ENCODE results near the gene SRL. TPM values are rescaled to one million over a fixed set of nuclear protein-coding genes. Genes with fewer than 3 reads are reported as not detected.

The SRL gene
- polyA plus RNA-seq, 1 of the 3 experiments (the other 2 are of a cell fraction), result not detected

GRCh38 chr16:4180511-4180910 lies 61.4 kb downstream of the SRL start:
- H3K4me1 ChIP-seq (ENCODE audit: control insufficient read depth in 1 of 2, insufficient read depth in 2 of 2, low read depth in 1 of 2, low read length in 1 of 2), result peaks cover 4 to 9% of the 10 kb centered on the region in 2 experiments; a peak in 3 of 4 replicates
- WGBS (ENCODE audit: low lambda C conversion rate), result 90% methylated on average over 5 of the region's 5 CpGs
- no peaks in the 10 kb centered on the region for H3K36me3 ChIP-seq (replicated peaks in 1 of 2; ENCODE audit: control insufficient read depth in 1 of 2, insufficient read depth in 2 of 2, low read length in 1 of 2)
- no peak overlapping the region for H2AFZ ChIP-seq (ENCODE audit: low read depth)
- H3K27ac ChIP-seq (ENCODE audit: low read depth in 2 of 2, low read length in 1 of 2), result no peak overlapping the region
- ChIA-PET POLR2A (no interaction called here), CTCF (interaction anchor here (0.6 to 1.0 kb wide), 2 partner anchors 73 to 121 kb away, joined by 3 to 4 read pairs; no protein-coding TSS in a partner anchor)
- H3K27me3 ChIP-seq (ENCODE audit: insufficient read depth), result no peaks in the 10 kb centered on the region
- no peak overlapping the region for H3K4me3 ChIP-seq (ENCODE audit: low read depth in 2 of 2, low read length in 1 of 2)
- no peaks in the 10 kb centered on the region for H3K9me3 ChIP-seq
- peaks cover 11% of the 10 kb centered on the region for H3F3A ChIP-seq (replicated peaks; ENCODE audit: insufficient read depth)
- H3K4me2 ChIP-seq, result no peak overlapping the region
- H3K9ac ChIP-seq, result no peak overlapping the region
- H4K20me1 ChIP-seq (ENCODE audit: insufficient read depth), result no peaks in the 10 kb centered on the region
- TF ChIP-seq IRF3 (IDR thresholded peaks at IDR 0.05; ENCODE audit: low read depth, low read length), result no peak
- no peaks in the 10 kb centered on the region for H3K79me2 ChIP-seq (ENCODE audit: insufficient read depth)
- DNase-seq, result no peak
- H3K9me2 ChIP-seq, result no peaks in the 10 kb centered on the region

DNA sequence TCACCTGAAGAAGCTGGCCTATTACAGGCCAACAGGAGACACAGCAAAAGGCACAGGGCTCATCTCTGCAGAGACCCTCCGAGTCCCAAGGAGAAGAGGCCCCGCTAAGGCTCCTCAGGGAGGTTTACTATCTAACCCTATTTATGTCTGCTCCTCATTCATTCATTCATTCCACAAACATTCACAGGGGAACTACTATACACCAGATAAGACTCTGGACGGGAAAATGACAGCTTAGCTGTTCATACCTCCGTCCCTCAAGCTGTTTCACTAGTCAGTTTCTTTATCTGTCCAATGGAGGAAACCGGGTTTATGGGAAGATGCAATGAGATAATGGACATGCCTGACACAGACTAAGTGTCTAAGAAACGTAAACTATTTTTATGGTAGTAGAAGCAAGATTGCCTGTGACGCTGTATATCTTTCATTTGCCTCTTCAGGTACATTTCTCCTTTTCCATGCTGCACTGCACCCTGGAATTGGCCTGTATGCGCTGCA lies 62.1 kb downstream of the SRL start:
- POLR2A ChIA-PET, result no interaction called here
- H3K79me2 ChIP-seq (ENCODE audit: insufficient read depth), result no peaks in the 10 kb centered on the region
- H4K20me1 ChIP-seq (ENCODE audit: insufficient read depth), result no peaks in the 10 kb centered on the region
- no peak overlapping the region for H3K4me3 ChIP-seq (ENCODE audit: low read depth in 2 of 2, low read length in 1 of 2)
- no peaks in the 10 kb centered on the region for H3K9me3 ChIP-seq
- peaks cover 4 to 9% of the 10 kb centered on the region in 2 experiments; a peak in 3 of 4 replicates for H3K4me1 ChIP-seq (ENCODE audit: control insufficient read depth in 1 of 2, insufficient read depth in 2 of 2, low read depth in 1 of 2, low read length in 1 of 2)
- 74% methylated on average over 8 of the region's 8 CpGs for WGBS (ENCODE audit: low lambda C conversion rate)
- H3F3A ChIP-seq (replicated peaks; ENCODE audit: insufficient read depth), result peaks cover 7% of the 10 kb centered on the region
- TF ChIP-seq FOSL2 (IDR thresholded peaks at IDR 0.05; ENCODE audit: borderline replicate concordance, low read depth), result no peak
- TF ChIP-seq FOXJ3 (CRISPR knock-in tag; IDR thresholded peaks at IDR 0.05), result no peak
- TF ChIP-seq ZBTB33 (IDR thresholded peaks at IDR 0.05; ENCODE audit: borderline replicate concordance, low read depth), result no peak
- TF ChIP-seq IRF3 (IDR thresholded peaks at IDR 0.05; ENCODE audit: low read depth, low read length), result no peak
- TF ChIP-seq YY1 (IDR thresholded peaks at IDR 0.05; ENCODE audit: low read depth), result no peak
- no peak for TF ChIP-seq CHD2 (IDR thresholded peaks at IDR 0.05; ENCODE audit: low read length, partially characterized antibody)
- no peak overlapping the region for H3K4me2 ChIP-seq
- CTCF ChIA-PET, result interaction anchor here (1.0 kb wide), 1 partner anchor 74 kb away, joined by 4 read pairs; no protein-coding TSS in a partner anchor
- H2AFZ ChIP-seq (ENCODE audit: low read depth), result no peak overlapping the region
- H3K9ac ChIP-seq, result no peak overlapping the region
- no peak for DNase-seq
- no peaks in the 10 kb centered on the region for H3K36me3 ChIP-seq (replicated peaks in 1 of 2; ENCODE audit: control insufficient read depth in 1 of 2, insufficient read depth in 2 of 2, low read length in 1 of 2)
- H3K9me2 ChIP-seq, result no peaks in the 10 kb centered on the region
- H3K27me3 ChIP-seq (ENCODE audit: insufficient read depth), result no peaks in the 10 kb centered on the region
- H3K27ac ChIP-seq (ENCODE audit: low read depth in 2 of 2, low read length in 1 of 2), result no peak overlapping the region
